Panc1 (cell line): ENCODE data around the gene ATP6V0E2.

ENCODE experiments used
- POLR2AphosphoS5 ChIP-seq: IDR thresholded peaks from 2 replicates; pipeline ENCODE4 v1.6.1; 2012; ENCODE audit warnings: mild to moderate bottlenecking, low read depth, low read length, moderate library complexity
- SIN3A ChIP-seq: IDR thresholded peaks from 2 replicates; pipeline ENCODE4 v1.6.1; 2012; ENCODE audit warnings: low read depth, mild to moderate bottlenecking, low read length, moderate library complexity, borderline replicate concordance; ENCODE audit not compliant: insufficient read depth
- TCF7L2 ChIP-seq: IDR thresholded peaks from 2 replicates; pipeline ENCODE4 v1.6.1; 2011; ENCODE audit warnings: mild to moderate bottlenecking, low read depth, low read length, inconsistent platforms
- TF ChIP-seq, protein P1 (sequence below): fragments of 450-650 bp; IDR thresholded peaks from 2 replicates; pipeline ENCODE4 v1.5.1; 2017; ENCODE audit warnings: mild to moderate bottlenecking
- TF ChIP-seq, protein P2 (sequence below), 2 experiments: IDR thresholded peaks; 2 replicates each; pipeline ENCODE4 v1.6.1; 2011 to 2012; ENCODE audit warnings: low read depth in 2 of 2, control low read depth in 1 of 2, low read length in 1 of 2, mild to moderate bottlenecking in 1 of 2, moderate library complexity in 1 of 2; ENCODE audit not compliant: insufficient read depth in 1 of 2

DNA sequence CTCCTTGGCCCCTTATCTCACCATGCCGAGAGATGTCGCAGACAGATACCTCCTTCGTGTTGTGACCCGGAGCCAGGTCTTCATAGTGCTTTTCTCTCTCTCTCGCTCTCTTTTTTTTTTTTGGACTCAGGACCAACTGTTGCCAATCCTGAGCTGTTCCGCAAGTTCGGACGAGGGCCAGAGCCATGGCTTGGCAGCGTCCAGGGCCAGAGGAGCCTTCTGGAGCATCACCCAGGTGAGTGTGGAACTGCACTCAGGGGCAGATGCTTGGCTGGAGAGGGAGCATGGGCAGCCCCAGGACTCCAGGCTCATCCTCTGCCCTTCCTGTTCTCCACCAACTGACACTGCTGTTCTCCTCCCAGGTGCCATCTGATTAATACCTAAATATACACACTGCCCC lies 27.7 kb upstream of the ATP6V0E2 start:
- TF ChIP-seq, protein P1, sequence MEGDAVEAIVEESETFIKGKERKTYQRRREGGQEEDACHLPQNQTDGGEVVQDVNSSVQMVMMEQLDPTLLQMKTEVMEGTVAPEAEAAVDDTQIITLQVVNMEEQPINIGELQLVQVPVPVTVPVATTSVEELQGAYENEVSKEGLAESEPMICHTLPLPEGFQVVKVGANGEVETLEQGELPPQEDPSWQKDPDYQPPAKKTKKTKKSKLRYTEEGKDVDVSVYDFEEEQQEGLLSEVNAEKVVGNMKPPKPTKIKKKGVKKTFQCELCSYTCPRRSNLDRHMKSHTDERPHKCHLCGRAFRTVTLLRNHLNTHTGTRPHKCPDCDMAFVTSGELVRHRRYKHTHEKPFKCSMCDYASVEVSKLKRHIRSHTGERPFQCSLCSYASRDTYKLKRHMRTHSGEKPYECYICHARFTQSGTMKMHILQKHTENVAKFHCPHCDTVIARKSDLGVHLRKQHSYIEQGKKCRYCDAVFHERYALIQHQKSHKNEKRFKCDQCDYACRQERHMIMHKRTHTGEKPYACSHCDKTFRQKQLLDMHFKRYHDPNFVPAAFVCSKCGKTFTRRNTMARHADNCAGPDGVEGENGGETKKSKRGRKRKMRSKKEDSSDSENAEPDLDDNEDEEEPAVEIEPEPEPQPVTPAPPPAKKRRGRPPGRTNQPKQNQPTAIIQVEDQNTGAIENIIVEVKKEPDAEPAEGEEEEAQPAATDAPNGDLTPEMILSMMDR = no peak
- TF ChIP-seq TCF7L2 = no peak
- no peak for TF ChIP-seq SIN3A
- no peak for TF ChIP-seq POLR2AphosphoS5
- TF ChIP-seq, protein P2, sequence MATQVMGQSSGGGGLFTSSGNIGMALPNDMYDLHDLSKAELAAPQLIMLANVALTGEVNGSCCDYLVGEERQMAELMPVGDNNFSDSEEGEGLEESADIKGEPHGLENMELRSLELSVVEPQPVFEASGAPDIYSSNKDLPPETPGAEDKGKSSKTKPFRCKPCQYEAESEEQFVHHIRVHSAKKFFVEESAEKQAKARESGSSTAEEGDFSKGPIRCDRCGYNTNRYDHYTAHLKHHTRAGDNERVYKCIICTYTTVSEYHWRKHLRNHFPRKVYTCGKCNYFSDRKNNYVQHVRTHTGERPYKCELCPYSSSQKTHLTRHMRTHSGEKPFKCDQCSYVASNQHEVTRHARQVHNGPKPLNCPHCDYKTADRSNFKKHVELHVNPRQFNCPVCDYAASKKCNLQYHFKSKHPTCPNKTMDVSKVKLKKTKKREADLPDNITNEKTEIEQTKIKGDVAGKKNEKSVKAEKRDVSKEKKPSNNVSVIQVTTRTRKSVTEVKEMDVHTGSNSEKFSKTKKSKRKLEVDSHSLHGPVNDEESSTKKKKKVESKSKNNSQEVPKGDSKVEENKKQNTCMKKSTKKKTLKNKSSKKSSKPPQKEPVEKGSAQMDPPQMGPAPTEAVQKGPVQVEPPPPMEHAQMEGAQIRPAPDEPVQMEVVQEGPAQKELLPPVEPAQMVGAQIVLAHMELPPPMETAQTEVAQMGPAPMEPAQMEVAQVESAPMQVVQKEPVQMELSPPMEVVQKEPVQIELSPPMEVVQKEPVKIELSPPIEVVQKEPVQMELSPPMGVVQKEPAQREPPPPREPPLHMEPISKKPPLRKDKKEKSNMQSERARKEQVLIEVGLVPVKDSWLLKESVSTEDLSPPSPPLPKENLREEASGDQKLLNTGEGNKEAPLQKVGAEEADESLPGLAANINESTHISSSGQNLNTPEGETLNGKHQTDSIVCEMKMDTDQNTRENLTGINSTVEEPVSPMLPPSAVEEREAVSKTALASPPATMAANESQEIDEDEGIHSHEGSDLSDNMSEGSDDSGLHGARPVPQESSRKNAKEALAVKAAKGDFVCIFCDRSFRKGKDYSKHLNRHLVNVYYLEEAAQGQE (IDR thresholded peaks at IDR 0.05; ENCODE audit: insufficient read depth in 1 of 2, low read depth in 2 of 2, low read length in 1 of 2) = no peak
